HepG2 (cell line): ENCODE measurements around the gene TEX9. TPM values are rescaled to one million over a fixed set of nuclear protein-coding genes. Genes with fewer than 3 reads are reported as not detected.

Experiments used
- ATAC-seq: fragments of 200-7000 bp; cut with Tn5 transposase; 3 replicates; pipeline ENCODE4 v1.9.1; 2020; ENCODE audit warnings: mild to moderate bottlenecking, moderate library complexity
- BruUV-seq: library from RNA; stranded (reverse); fragments of 400-500 nt; replicated peaks from 2 replicates; lab custom pipeline; 2021; lab: Mats Ljungman, UMichigan
- CTCF ChIA-PET: fragments of 300-600 bp; formaldehyde crosslinking; extraction: SDS; loops from one replicate; lab custom pipeline; 2021; ENCODE audit warnings: low total read pairs, inconsistent platforms, low intra/inter-chr PET ratio; lab: Yijun Ruan, JAX
- POLR2A ChIA-PET: fragments of 350-600 bp; sonication (Branson Sonifier 250); formaldehyde crosslinking; loops from one replicate; lab custom pipeline; 2020; ENCODE audit warnings: antibody characterized with exemption, inconsistent platforms; lab: Yijun Ruan, JAX
- DNase-seq: peaks from one replicate; pipeline ENCODE4 v3.0.0-alpha.2; 2015; ENCODE audit warnings: low spot score
- FAIRE-seq: peaks from 3 replicates; lab custom pipeline; 2011; peaks lifted over from hg19 to GRCh38; lab: Jason Lieb, UNC
- H2AFZ ChIP-seq: one replicate; pipeline ENCODE4 v1.6.1; 2011; ENCODE audit warnings: low read length, inconsistent platforms
- H3K27ac ChIP-seq: fragments of 300-600 bp; 3 replicates; pipeline ENCODE4 v1.8.0; 2011; ENCODE audit warnings: mixed run types, mild to moderate bottlenecking, mixed read lengths, low read length, inconsistent platforms; ENCODE audit not compliant: insufficient read depth; ENCODE audit errors: extremely low read length
- H3K27me3 ChIP-seq, 2 experiments: fragments of 200-600 bp in 1 of 2; 2 replicates in 1 of 2; 3 replicates in 1 of 2; pipeline versions ENCODE4 v1.6.0 to v1.8.0; 2011; ENCODE audit warnings: low read length in 2 of 2, mild to moderate bottlenecking in 2 of 2, moderate library complexity in 2 of 2, inconsistent platforms in 1 of 2; ENCODE audit not compliant: insufficient read depth in 2 of 2, control insufficient read depth in 1 of 2
- H3K36me3 ChIP-seq, 2 experiments: fragments of 200-600 bp in 1 of 2; replicated peaks in 1 of 2; 2 replicates in 1 of 2; 3 replicates in 1 of 2; pipeline versions ENCODE4 v1.5.1 to v1.8.0; 2011; ENCODE audit warnings: low read length in 2 of 2, inconsistent platforms in 1 of 2; ENCODE audit not compliant: insufficient read depth in 2 of 2, control insufficient read depth in 1 of 2
- H3K4me1 ChIP-seq: 2 replicates; pipeline ENCODE4 v1.5.1; 2012; ENCODE audit warnings: low read length, inconsistent platforms; ENCODE audit not compliant: insufficient read depth
- H3K4me2 ChIP-seq: 2 replicates; pipeline ENCODE4 v1.6.0; 2011; ENCODE audit warnings: low read depth, low read length, inconsistent platforms
- H3K4me3 ChIP-seq, 3 experiments: fragments of 200-600 bp in 1 of 3; sonication (generic), shearing (Covaris generic) in 1 of 3; replicated peaks in 1 of 3; 2 replicates each; pipeline ENCODE4 v1.5.1; 2011 to 2016; ENCODE audit warnings: low read length in 3 of 3, inconsistent platforms in 2 of 3, low read depth in 2 of 3, mild to moderate bottlenecking in 2 of 3, control low read depth in 1 of 3, mixed read lengths in 1 of 3; ENCODE audit not compliant: insufficient read depth in 1 of 3
- H3K79me2 ChIP-seq: one replicate; pipeline ENCODE4 v1.6.1; 2011; ENCODE audit warnings: low read length, inconsistent platforms; ENCODE audit not compliant: insufficient read depth
- H3K9ac ChIP-seq: 2 replicates; pipeline ENCODE4 v1.6.0; 2011; ENCODE audit warnings: mild to moderate bottlenecking, low read depth, low read length, inconsistent platforms; ENCODE audit not compliant: insufficient read depth
- H3K9me3 ChIP-seq: 2 replicates; pipeline ENCODE4 v1.5.1; 2012; ENCODE audit warnings: mild to moderate bottlenecking, low read length
- H4K20me1 ChIP-seq: 2 replicates; pipeline ENCODE4 v1.6.0; 2011; ENCODE audit warnings: inconsistent platforms, mild to moderate bottlenecking, low read length, moderate library complexity; ENCODE audit not compliant: insufficient read depth
- PCBP1 ChIP-seq: fragments of 200-400 bp; formaldehyde crosslinking; IDR thresholded peaks from 2 replicates; pipeline ENCODE4 v1.6.1; 2017; ENCODE audit warnings: mild to moderate bottlenecking, low read depth, low read length, borderline replicate concordance
- whole genome bisulfite sequencing: methylation state at CpG from one replicate; pipeline ENCODE4 v1.1.6; 2017; ENCODE audit warnings: low lambda C conversion rate; 5-methylcytosine and 5-hydroxymethylcytosine counted together
- in situ Hi-C: cut with HindIII; loops from 2 replicates; pipeline ENCODE4 v1.10.0; 2017; ENCODE audit warnings: low pct_unique_long_range_greater_than_20kb; ENCODE audit not compliant: extremely low pct_ligation_motif_present
- intact Hi-C: fragments of 100-400 bp; cut with micrococcal nuclease; formaldehyde crosslinking; loops from one replicate; pipeline ENCODE4 v1.10.0; 2022; ENCODE audit not compliant: unreplicated experiment
- polyA plus RNA-seq, 8 experiments: library from polyadenylated mRNA; depleted of rRNA in 3 of 8; stranded (reverse) in 7 of 8; unstranded in 1 of 8; fragments of >200 nt; fragmentation: Illumina TruSeq in 4 of 8; extraction: Trizol in 4 of 8; gene quantifications; 2 replicates each; pipeline versions ENCODE4 v1.2.1 to v1.2.3, GENCODE V29; 2011 to 2016; ENCODE audit warnings: low read depth in 4 of 8, missing spikeins in 1 of 8, mixed read lengths in 1 of 8; ENCODE audit not compliant: insufficient read depth in 1 of 8
- total RNA-seq, 5 experiments: library from RNA; depleted of rRNA; stranded (reverse); fragments of >200 nt; fragmentation: Illumina TruSeq; extraction: Trizol; gene quantifications; 2 replicates each; pipeline ENCODE4 v1.2.3, GENCODE V29; 2016; ENCODE audit warnings: low read depth in 1 of 5
- TF ChIP-seq, protein P1 (sequence below): sonication (generic); formaldehyde crosslinking; IDR thresholded peaks from 2 replicates; pipeline ENCODE4 v1.4.0; 2020; ENCODE audit warnings: missing genetic modification reagents

The TEX9 gene
- total and polyA plus RNA-seq, 2 of the 13 experiments (the other 11 are each of a cell fraction or from before 2014, with no cell fraction given): 0.82 to 6.9 TPM

DNA sequence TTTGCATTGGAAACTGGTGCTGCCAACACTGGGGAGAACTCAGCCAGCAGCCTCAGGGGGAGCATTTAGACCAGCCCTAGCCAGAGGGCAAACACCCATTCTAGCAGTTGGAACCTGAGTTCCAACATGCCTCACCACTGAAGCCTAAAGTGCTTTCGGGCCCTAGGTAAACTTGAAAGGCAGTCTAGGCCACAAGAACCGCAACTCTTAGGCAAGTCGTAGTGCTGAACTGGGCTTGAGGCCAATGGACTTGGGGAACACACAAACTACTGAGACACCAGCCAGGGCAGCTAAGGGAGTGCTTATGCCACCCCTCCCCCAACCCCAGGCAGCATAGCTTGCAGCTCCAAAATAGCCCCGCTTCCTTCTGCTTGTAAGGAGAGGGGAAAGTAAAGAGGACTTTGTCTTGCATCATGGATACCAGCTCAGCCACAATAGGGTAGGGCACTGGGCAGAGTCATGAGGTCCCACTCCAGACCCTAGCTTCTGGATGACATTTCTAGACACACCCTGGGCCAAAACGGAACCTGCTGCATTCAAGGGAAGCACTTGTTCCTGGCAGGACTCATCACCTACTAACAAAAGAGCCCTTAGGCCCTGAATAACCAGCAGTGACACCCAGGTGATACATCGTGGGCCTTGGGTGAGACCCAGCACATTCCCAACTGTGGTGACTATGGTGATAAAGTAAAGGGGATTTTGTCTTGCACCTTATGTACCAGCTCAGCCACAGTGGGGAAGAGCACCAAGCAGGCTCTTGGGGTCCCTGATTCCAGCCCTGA is 37.3 kb upstream of the TEX9 start:
- no peak overlapping the region for H3K4me3 ChIP-seq
- H3K27ac ChIP-seq: no peak overlapping the region
- BruUV-seq: no TSS peak
- H3K4me1 ChIP-seq: no peaks in the 10 kb centered on the region
- no peaks in the 10 kb centered on the region for H3K79me2 ChIP-seq
- no peaks in the 10 kb centered on the region for H3K9me3 ChIP-seq
- FAIRE-seq: no peak
- no peak for ATAC-seq
- in situ Hi-C loops (no loop called here), intact Hi-C loops (no loop called here)
- H3K4me2 ChIP-seq: no peak overlapping the region
- WGBS: 13% methylated on average over 4 of the region's 6 CpGs
- H3K9ac ChIP-seq: no peak overlapping the region
- no peaks in the 10 kb centered on the region for H4K20me1 ChIP-seq
- DNase-seq: no peak
- ChIA-PET CTCF (no interaction called here), POLR2A (no interaction called here)
- TF ChIP-seq, protein P1, sequence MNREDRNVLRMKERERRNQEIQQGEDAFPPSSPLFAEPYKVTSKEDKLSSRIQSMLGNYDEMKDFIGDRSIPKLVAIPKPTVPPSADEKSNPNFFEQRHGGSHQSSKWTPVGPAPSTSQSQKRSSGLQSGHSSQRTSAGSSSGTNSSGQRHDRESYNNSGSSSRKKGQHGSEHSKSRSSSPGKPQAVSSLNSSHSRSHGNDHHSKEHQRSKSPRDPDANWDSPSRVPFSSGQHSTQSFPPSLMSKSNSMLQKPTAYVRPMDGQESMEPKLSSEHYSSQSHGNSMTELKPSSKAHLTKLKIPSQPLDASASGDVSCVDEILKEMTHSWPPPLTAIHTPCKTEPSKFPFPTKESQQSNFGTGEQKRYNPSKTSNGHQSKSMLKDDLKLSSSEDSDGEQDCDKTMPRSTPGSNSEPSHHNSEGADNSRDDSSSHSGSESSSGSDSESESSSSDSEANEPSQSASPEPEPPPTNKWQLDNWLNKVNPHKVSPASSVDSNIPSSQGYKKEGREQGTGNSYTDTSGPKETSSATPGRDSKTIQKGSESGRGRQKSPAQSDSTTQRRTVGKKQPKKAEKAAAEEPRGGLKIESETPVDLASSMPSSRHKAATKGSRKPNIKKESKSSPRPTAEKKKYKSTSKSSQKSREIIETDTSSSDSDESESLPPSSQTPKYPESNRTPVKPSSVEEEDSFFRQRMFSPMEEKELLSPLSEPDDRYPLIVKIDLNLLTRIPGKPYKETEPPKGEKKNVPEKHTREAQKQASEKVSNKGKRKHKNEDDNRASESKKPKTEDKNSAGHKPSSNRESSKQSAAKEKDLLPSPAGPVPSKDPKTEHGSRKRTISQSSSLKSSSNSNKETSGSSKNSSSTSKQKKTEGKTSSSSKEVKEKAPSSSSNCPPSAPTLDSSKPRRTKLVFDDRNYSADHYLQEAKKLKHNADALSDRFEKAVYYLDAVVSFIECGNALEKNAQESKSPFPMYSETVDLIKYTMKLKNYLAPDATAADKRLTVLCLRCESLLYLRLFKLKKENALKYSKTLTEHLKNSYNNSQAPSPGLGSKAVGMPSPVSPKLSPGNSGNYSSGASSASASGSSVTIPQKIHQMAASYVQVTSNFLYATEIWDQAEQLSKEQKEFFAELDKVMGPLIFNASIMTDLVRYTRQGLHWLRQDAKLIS (CRISPR knock-in tag): no peak
- no peak for TF ChIP-seq PCBP1
- peaks cover 0 to 3% of the 10 kb centered on the region in 2 experiments; a peak in 1 of 5 replicates for H3K27me3 ChIP-seq
- H3K36me3 ChIP-seq: no peaks in the 10 kb centered on the region
- no peak overlapping the region for H2AFZ ChIP-seq
